ENCODE data around the gene GMCL1.

Gene GMCL1

DNA sequence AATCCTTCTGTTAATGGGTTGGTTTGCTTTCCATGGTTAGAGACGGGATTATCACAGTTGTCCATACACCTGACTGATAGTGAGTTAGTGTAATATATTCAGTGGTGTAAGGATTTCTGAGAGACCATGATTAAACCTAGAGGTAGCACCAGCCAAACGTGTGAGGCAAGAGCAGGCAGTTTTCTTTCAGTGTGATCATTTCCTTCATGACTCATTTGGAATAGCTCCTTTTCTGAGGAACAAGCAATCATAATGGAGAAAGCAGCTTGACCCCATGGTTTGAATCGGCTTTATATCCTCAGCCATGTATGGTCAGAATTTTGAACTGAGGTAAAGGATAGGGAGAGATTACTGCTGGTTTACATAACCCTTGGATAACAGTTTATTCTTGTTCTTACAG, 88.4 kb downstream of the GMCL1 start:
- no peak overlapping the region for H3K14ac ChIP-seq (ENCODE audit: low read length in 2 of 2)
- DNase-seq: peak; percentile 85
- H4K91ac ChIP-seq (ENCODE audit: low read length): no peak overlapping the region
- no peak overlapping the region for H2BK5ac ChIP-seq (ENCODE audit: low read depth, low read length, poor library complexity, severe bottlenecking)
- no peak overlapping the region for H3K4ac ChIP-seq (ENCODE audit: low read depth in 1 of 2, low read length in 2 of 2)
- peaks cover 7% of the 10 kb centered on the region for H3K79me1 ChIP-seq (replicated peaks; ENCODE audit: low read length, poor library complexity, severe bottlenecking)
- H2BK120ac ChIP-seq (ENCODE audit: low read depth, low read length): no peak overlapping the region
- peaks cover 2% of the 10 kb centered on the region for H3K4me1 ChIP-seq (ENCODE audit: control insufficient read depth, insufficient read depth, low read depth, low read length)
- WGBS: 46% methylated on average over 3 of the region's 3 CpGs
- H4K8ac ChIP-seq (ENCODE audit: low read length): no peak overlapping the region
- peaks cover 0 to 50% of the 10 kb centered on the region in 2 experiments for H3K36me3 ChIP-seq (ENCODE audit: control insufficient read depth in 1 of 2, insufficient read depth in 2 of 2, low read depth in 1 of 2, low read length in 2 of 2)
- H2BK12ac ChIP-seq (ENCODE audit: low read length in 2 of 2): no peak overlapping the region
- H3K9ac ChIP-seq (ENCODE audit: low read length): peak overlapping the region; percentile 83
- no peak overlapping the region for H3K23ac ChIP-seq (ENCODE audit: low read length in 2 of 2)
- no peak overlapping the region for H2AK5ac ChIP-seq (ENCODE audit: low read length, severe bottlenecking)
- H3K9me3 ChIP-seq (ENCODE audit: control insufficient read depth, low read length): no peaks in the 10 kb centered on the region
- no peak overlapping the region for H2BK15ac ChIP-seq (ENCODE audit: low read depth, poor library complexity, severe bottlenecking)
- no peak overlapping the region for H3K4me2 ChIP-seq (ENCODE audit: low read length, poor library complexity, severe bottlenecking)
- H3K18ac ChIP-seq (ENCODE audit: low read depth in 1 of 2, low read length in 2 of 2): no peak overlapping the region
- no peak overlapping the region for H3K27ac ChIP-seq (ENCODE audit: low read length, poor library complexity, severe bottlenecking)
- no peak overlapping the region for H2AFZ ChIP-seq (ENCODE audit: low read depth, low read length)
- H3K27me3 ChIP-seq (ENCODE audit: control insufficient read depth in 1 of 2, insufficient read depth in 1 of 2, low read length in 2 of 2): no peaks in the 10 kb centered on the region
- H3K4me3 ChIP-seq (ENCODE audit: insufficient read depth in 1 of 2, low read depth in 1 of 2, low read length in 2 of 2): peak overlapping the region in 1 of 2 experiments; percentile 55

DNA sequence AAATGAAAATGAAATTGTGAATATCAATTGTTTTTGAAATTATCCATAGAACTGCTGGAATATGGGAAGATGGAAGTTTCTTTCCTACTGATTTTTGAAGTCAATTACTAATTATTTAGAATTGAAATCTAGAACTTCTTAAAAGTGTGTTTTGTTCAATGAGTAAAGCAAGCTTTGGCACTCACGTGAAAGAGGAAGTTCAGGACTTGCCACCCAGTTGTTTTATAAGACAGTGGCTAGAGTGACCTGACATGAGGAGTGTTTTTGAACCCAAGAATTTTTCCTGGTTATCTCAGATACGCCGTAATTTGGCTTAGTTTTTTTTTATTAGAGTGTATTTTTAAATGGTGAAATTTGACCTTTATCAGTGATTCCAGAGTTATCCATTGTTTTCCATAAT, 88.9 kb downstream of the GMCL1 start:
- no peak overlapping the region for H3K23ac ChIP-seq (ENCODE audit: low read length in 2 of 2)
- no peak overlapping the region for H2BK5ac ChIP-seq (ENCODE audit: low read depth, low read length, poor library complexity, severe bottlenecking)
- H3K18ac ChIP-seq (ENCODE audit: low read depth in 1 of 2, low read length in 2 of 2): no peak overlapping the region
- no peak overlapping the region for H4K8ac ChIP-seq (ENCODE audit: low read length)
- peak overlapping the region in 1 of 2 experiments; percentile 55 for H3K4me3 ChIP-seq (ENCODE audit: insufficient read depth in 1 of 2, low read depth in 1 of 2, low read length in 2 of 2)
- H3K4ac ChIP-seq (ENCODE audit: low read depth in 1 of 2, low read length in 2 of 2): no peak overlapping the region
- H3K9ac ChIP-seq (ENCODE audit: low read length): peak overlapping the region; percentile 83
- no peak overlapping the region for H2AFZ ChIP-seq (ENCODE audit: low read depth, low read length)
- no peak overlapping the region for H4K91ac ChIP-seq (ENCODE audit: low read length)
- no peak overlapping the region for H2BK12ac ChIP-seq (ENCODE audit: low read length in 2 of 2)
- H3K79me1 ChIP-seq (replicated peaks; ENCODE audit: low read length, poor library complexity, severe bottlenecking): peaks cover 5% of the 10 kb centered on the region
- over 99% methylated on average over 3 of the region's 3 CpGs for WGBS
- H3K4me1 ChIP-seq (ENCODE audit: control insufficient read depth, insufficient read depth, low read depth, low read length): peaks cover 2% of the 10 kb centered on the region
- no peak overlapping the region for H3K14ac ChIP-seq (ENCODE audit: low read length in 2 of 2)
- no peak overlapping the region for H2AK5ac ChIP-seq (ENCODE audit: low read length, severe bottlenecking)
- DNase-seq: no peak
- H3K27ac ChIP-seq (ENCODE audit: low read length, poor library complexity, severe bottlenecking): no peak overlapping the region
- no peaks in the 10 kb centered on the region for H3K27me3 ChIP-seq (ENCODE audit: control insufficient read depth in 1 of 2, insufficient read depth in 1 of 2, low read length in 2 of 2)
- H3K36me3 ChIP-seq (ENCODE audit: control insufficient read depth in 1 of 2, insufficient read depth in 2 of 2, low read depth in 1 of 2, low read length in 2 of 2): peaks cover 0 to 51% of the 10 kb centered on the region in 2 experiments
- no peak overlapping the region for H2BK15ac ChIP-seq (ENCODE audit: low read depth, poor library complexity, severe bottlenecking)
- no peak overlapping the region for H2BK120ac ChIP-seq (ENCODE audit: low read depth, low read length)
- no peaks in the 10 kb centered on the region for H3K9me3 ChIP-seq (ENCODE audit: control insufficient read depth, low read length)
- H3K4me2 ChIP-seq (ENCODE audit: low read length, poor library complexity, severe bottlenecking): no peak overlapping the region

DNA sequence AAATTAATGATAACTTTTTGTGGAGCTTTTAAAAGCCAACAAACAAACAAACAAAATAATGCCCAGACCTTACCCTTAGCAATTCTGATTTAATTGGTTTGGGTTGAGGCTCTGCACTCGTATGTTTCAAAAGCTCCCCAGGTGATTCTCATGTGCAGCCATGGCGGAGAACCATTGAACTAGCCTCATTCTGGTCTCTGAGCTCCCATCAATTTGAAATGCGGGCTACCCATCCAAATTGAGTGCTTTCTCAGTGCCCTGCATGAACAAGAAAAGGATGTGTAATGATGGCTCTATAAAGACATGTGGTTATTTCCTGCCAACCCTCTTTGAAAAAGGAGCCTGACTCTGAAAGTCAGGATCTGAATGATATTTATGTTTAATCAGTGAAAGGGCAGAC, 93.7 kb downstream of the GMCL1 start:
- Histone ChIP-seq H3K23ac (ENCODE audit: low read length in 2 of 2) (no peak overlapping the region), H3K9ac (ENCODE audit: low read length) (no peak overlapping the region)

DNA sequence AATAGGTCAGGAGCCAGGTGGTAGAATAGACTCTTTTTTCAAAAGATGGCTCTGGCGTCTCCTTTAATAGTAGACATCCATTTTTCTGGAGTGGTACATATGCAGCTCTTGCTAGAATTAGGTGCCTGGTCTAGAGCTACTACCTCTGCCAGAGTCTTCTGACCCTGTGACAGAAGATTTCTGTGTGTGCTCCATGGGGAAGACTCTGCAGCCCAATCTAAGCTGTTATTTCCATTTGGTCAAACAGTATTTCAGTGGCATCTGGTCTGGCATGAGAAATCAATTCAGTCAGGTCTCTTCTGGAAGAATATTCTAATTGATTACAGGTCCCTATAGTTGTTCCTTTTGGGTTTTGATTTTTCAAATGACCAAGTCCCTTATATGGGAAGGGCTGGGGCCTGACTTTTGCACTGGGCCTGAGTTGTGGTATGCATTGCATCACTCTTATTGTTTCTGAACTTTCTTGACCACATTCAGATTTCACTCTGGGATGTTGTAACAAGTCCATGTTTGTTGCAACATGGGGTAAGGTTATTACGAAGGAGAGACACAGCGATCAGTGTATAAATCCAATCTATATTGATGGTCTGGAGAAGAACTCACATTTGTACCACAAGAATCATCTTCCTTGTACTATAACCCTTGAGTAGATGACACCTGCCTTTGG, 97.5 kb downstream of the GMCL1 start:
- Histone ChIP-seq H3K27ac (ENCODE audit: low read length, poor library complexity, severe bottlenecking) (no peak overlapping the region), H4K8ac (ENCODE audit: low read length) (no peak overlapping the region), H3K4me1 (ENCODE audit: control insufficient read depth, insufficient read depth, low read depth, low read length) (no peaks in the 10 kb centered on the region), H3K4me3 (ENCODE audit: insufficient read depth in 1 of 2, low read depth in 1 of 2, low read length in 2 of 2) (no peak overlapping the region), H3K9ac (ENCODE audit: low read length) (no peak overlapping the region), H2BK120ac (ENCODE audit: low read depth, low read length) (no peak overlapping the region), H2AK5ac (ENCODE audit: low read length, severe bottlenecking) (no peak overlapping the region), H3K4ac (ENCODE audit: low read depth in 1 of 2, low read length in 2 of 2) (no peak overlapping the region), H3K18ac (ENCODE audit: low read depth in 1 of 2, low read length in 2 of 2) (no peak overlapping the region), H3K23ac (ENCODE audit: low read length in 2 of 2) (no peak overlapping the region), H3K27me3 (ENCODE audit: control insufficient read depth in 1 of 2, insufficient read depth in 1 of 2, low read length in 2 of 2) (no peaks in the 10 kb centered on the region), H2BK5ac (ENCODE audit: low read depth, low read length, poor library complexity, severe bottlenecking) (no peak overlapping the region), H2BK15ac (ENCODE audit: low read depth, poor library complexity, severe bottlenecking) (no peak overlapping the region), H3K9me3 (ENCODE audit: control insufficient read depth, low read length) (no peaks in the 10 kb centered on the region), H4K91ac (ENCODE audit: low read length) (no peak overlapping the region), H3K14ac (ENCODE audit: low read length in 2 of 2) (no peak overlapping the region), H3K4me2 (ENCODE audit: low read length, poor library complexity, severe bottlenecking) (no peak overlapping the region), H3K36me3 (ENCODE audit: control insufficient read depth in 1 of 2, insufficient read depth in 2 of 2, low read depth in 1 of 2, low read length in 2 of 2) (peaks cover 0 to 60% of the 10 kb centered on the region in 2 experiments), H2AFZ (ENCODE audit: low read depth, low read length) (no peak overlapping the region), H2BK12ac (ENCODE audit: low read length in 2 of 2) (no peak overlapping the region), H3K79me1 (replicated peaks; ENCODE audit: low read length, poor library complexity, severe bottlenecking) (peaks cover 2% of the 10 kb centered on the region)
- WGBS: 100% methylated on average over 2 of the region's 3 CpGs
- DNase-seq: peak; percentile 49

More for the DNA sequence above, 93.7 kb downstream of the GMCL1 start:
- Histone ChIP-seq H2BK12ac (ENCODE audit: low read length in 2 of 2) (no peak overlapping the region), H3K14ac (ENCODE audit: low read length in 2 of 2) (no peak overlapping the region), H3K27me3 (ENCODE audit: control insufficient read depth in 1 of 2, insufficient read depth in 1 of 2, low read length in 2 of 2) (no peaks in the 10 kb centered on the region), H2BK15ac (ENCODE audit: low read depth, poor library complexity, severe bottlenecking) (no peak overlapping the region), H3K27ac (ENCODE audit: low read length, poor library complexity, severe bottlenecking) (no peak overlapping the region), H3K4ac (ENCODE audit: low read depth in 1 of 2, low read length in 2 of 2) (no peak overlapping the region), H3K4me2 (ENCODE audit: low read length, poor library complexity, severe bottlenecking) (no peak overlapping the region), H3K4me1 (ENCODE audit: control insufficient read depth, insufficient read depth, low read depth, low read length) (no peaks in the 10 kb centered on the region), H3K36me3 (ENCODE audit: control insufficient read depth in 1 of 2, insufficient read depth in 2 of 2, low read depth in 1 of 2, low read length in 2 of 2) (peaks cover 0 to 80% of the 10 kb centered on the region in 2 experiments), H3K4me3 (ENCODE audit: insufficient read depth in 1 of 2, low read depth in 1 of 2, low read length in 2 of 2) (no peak overlapping the region), H2AFZ (ENCODE audit: low read depth, low read length) (no peak overlapping the region), H2BK5ac (ENCODE audit: low read depth, low read length, poor library complexity, severe bottlenecking) (no peak overlapping the region), H3K9me3 (ENCODE audit: control insufficient read depth, low read length) (no peaks in the 10 kb centered on the region), H2AK5ac (ENCODE audit: low read length, severe bottlenecking) (no peak overlapping the region), H4K91ac (ENCODE audit: low read length) (no peak overlapping the region), H3K79me1 (replicated peaks; ENCODE audit: low read length, poor library complexity, severe bottlenecking) (peaks cover 4% of the 10 kb centered on the region), H4K8ac (ENCODE audit: low read length) (no peak overlapping the region), H3K18ac (ENCODE audit: low read depth in 1 of 2, low read length in 2 of 2) (no peak overlapping the region), H2BK120ac (ENCODE audit: low read depth, low read length) (no peak overlapping the region)
- 100% methylated on average over 3 of the region's 3 CpGs for WGBS
- DNase-seq: no peak

Data from mesenchymal stem cell (in vitro differentiated cells and primary cell).